ENCODE data around the gene CPNE5.
"Not testable (repeated sequence)": the region's sequence is repeated elsewhere in the genome, so short reads cannot be mapped to it uniquely, and the experiment has no call there.

Gene CPNE5

DNA sequence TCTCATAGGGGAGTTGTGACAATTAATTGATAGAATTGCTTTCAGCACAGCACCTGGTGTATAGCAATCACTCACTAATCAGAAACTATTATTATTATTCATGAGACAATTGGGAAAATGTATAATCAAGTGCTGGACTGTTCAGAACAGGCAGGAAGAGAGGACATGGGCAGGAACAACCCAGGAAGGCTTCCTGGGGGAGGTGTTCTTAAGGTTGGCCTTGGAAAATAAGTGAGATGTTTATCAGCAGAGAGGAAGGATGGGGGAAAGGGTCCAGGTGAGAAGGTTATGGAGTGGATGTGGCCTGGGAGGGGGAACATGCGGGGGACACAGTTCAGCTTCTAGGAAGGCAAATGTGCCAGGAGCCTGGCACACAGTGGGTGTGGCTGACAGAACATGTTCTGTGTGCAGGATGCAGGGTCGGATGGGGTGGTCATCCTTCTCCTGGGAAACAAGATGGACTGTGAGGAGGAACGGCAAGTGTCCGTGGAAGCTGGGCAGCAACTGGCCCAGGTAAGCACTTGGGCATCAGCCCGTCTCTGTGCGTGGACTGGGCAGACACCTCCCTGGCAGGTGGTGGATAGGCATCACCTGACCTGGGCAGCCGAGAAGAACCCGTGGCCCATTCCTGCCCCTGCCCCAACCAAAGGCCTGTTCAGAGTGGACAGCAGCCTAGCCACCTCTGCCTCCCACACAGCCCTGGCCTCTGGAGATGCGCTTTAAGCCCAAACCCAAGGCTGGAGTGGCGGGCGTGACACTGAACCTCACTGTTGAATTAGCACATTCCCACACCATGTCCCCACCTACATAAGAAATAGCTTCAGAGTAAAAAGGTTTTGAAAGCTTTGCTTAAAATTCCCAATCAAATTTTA is 110.7 kb downstream of the CPNE5 start:
- DNase-seq: no peak
- no peaks in the 10 kb centered on the region for H3K9me3 ChIP-seq (ENCODE audit: control extremely low read depth in 1 of 5, control insufficient read depth in 4 of 5, insufficient read depth in 2 of 5, low read depth in 1 of 5, low read length in 4 of 5)
- no peaks in the 10 kb centered on the region for H3K27me3 ChIP-seq (replicated peaks in 2 of 5; ENCODE audit: control insufficient read depth in 4 of 5, insufficient read depth in 5 of 5, low read length in 4 of 5)
- POLR2A ChIA-PET: no interaction called here
- peaks cover 0 to 10% (median 2%) of the 10 kb centered on the region in 4 experiments for H3K36me3 ChIP-seq (ENCODE audit: control insufficient read depth in 4 of 4, insufficient read depth in 4 of 4, low read length in 3 of 4)
- H3K4me3 ChIP-seq (ENCODE audit: control insufficient read depth in 1 of 7, extremely low read depth in 1 of 7, insufficient read depth in 4 of 7, low read depth in 2 of 7, low read length in 6 of 7): no peak overlapping the region
- no peak overlapping the region for H3K27ac ChIP-seq (ENCODE audit: insufficient read depth in 1 of 2, low read depth in 1 of 2, low read length in 2 of 2, poor library complexity in 1 of 2, severe bottlenecking in 2 of 2)
- CTCF ChIA-PET: interaction anchor here (0.6 to 1.6 kb wide), 5 partner anchors 18 to 104 kb away, joined by 3 to 5 read pairs (median 3); no protein-coding TSS in a partner anchor
- H3K4me1 ChIP-seq (ENCODE audit: control extremely low read depth in 1 of 4, control insufficient read depth in 4 of 4, insufficient read depth in 4 of 4, low read length in 3 of 4): peaks cover 0 to 11% (median 0%) of the 10 kb centered on the region in 4 experiments
- WGBS (ENCODE audit: insufficient coverage): 96% methylated on average over 9 of the region's 11 CpGs

- Histone ChIP-seq H3K9me3 (ENCODE audit: control extremely low read depth in 1 of 5, control insufficient read depth in 4 of 5, insufficient read depth in 2 of 5, low read depth in 1 of 5, low read length in 4 of 5) (no peaks in the 10 kb centered on the region), H3K4me3 (ENCODE audit: control insufficient read depth in 1 of 7, extremely low read depth in 1 of 7, insufficient read depth in 4 of 7, low read depth in 2 of 7, low read length in 6 of 7) (no peak overlapping the region), H3K36me3 (ENCODE audit: control insufficient read depth in 4 of 4, insufficient read depth in 4 of 4, low read length in 3 of 4) (peaks cover 0 to 10% (median 2%) of the 10 kb centered on the region in 4 experiments), H3K27ac (ENCODE audit: insufficient read depth in 1 of 2, low read depth in 1 of 2, low read length in 2 of 2, poor library complexity in 1 of 2, severe bottlenecking in 2 of 2) (no peak overlapping the region), H3K27me3 (replicated peaks in 2 of 5; ENCODE audit: control insufficient read depth in 4 of 5, insufficient read depth in 5 of 5, low read length in 4 of 5) (no peaks in the 10 kb centered on the region), H3K4me1 (ENCODE audit: control extremely low read depth in 1 of 4, control insufficient read depth in 4 of 4, insufficient read depth in 4 of 4, low read length in 3 of 4) (peaks cover 0 to 11% (median 0%) of the 10 kb centered on the region in 4 experiments)
- POLR2A ChIA-PET: no interaction called here
- DNase-seq: peak in 1 of 3 donors; percentile 8
- 96% methylated on average over 7 of the region's 7 CpGs for WGBS (ENCODE audit: insufficient coverage)
- CTCF ChIA-PET: interaction anchor here (0.6 to 4.3 kb wide), 5 partner anchors 17 to 103 kb away, joined by 3 to 13 read pairs (median 3); no protein-coding TSS in a partner anchor
Measured at GRCh38 chr6:36727505-36728021, 111.7 kb downstream of the CPNE5 start.

DNA sequence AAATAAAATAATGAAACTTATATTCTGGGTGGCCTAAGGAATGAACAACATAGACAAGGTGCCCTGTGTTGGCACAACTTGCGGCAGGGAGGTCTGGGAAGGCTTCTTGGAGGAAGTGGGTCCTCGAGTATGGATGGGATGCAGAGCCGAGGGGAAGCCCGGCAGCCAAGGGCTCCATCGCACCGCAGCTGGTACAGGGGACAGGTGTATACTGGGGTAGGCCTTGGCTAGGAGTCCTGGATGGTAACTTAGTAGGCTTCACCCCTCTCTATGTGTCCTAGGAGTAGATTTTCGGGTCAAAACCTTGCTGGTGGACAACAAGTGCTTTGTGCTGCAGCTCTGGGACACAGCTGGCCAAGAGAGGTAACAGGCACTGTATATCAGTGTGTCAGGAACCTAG is 113.7 kb downstream of the CPNE5 start:
- H3K9me3 ChIP-seq (ENCODE audit: control extremely low read depth in 1 of 5, control insufficient read depth in 4 of 5, insufficient read depth in 2 of 5, low read depth in 1 of 5, low read length in 4 of 5): no peaks in the 10 kb centered on the region
- no peak overlapping the region for H3K4me3 ChIP-seq (ENCODE audit: control insufficient read depth in 1 of 7, extremely low read depth in 1 of 7, insufficient read depth in 4 of 7, low read depth in 2 of 7, low read length in 6 of 7)
- no peak for DNase-seq
- POLR2A ChIA-PET: no interaction called here
- CTCF ChIA-PET: interaction anchor here (1.1 to 4.8 kb wide), 4 partner anchors 33 to 109 kb away, joined by 4 to 27 read pairs (median 8); partner anchors contain the start of gene CDKN1A
- H3K27me3 ChIP-seq (replicated peaks in 2 of 5; ENCODE audit: control insufficient read depth in 4 of 5, insufficient read depth in 5 of 5, low read length in 4 of 5): no peaks in the 10 kb centered on the region
- no peak overlapping the region for H3K27ac ChIP-seq (ENCODE audit: insufficient read depth in 1 of 2, low read depth in 1 of 2, low read length in 2 of 2, poor library complexity in 1 of 2, severe bottlenecking in 2 of 2)
- peaks cover 0 to 17% (median 0%) of the 10 kb centered on the region in 4 experiments for H3K4me1 ChIP-seq (ENCODE audit: control extremely low read depth in 1 of 4, control insufficient read depth in 4 of 4, insufficient read depth in 4 of 4, low read length in 3 of 4)
- 100% methylated on average over 3 of the region's 7 CpGs for WGBS (ENCODE audit: insufficient coverage)
- peaks cover 0 to 6% (median 0%) of the 10 kb centered on the region in 4 experiments for H3K36me3 ChIP-seq (ENCODE audit: control insufficient read depth in 4 of 4, insufficient read depth in 4 of 4, low read length in 3 of 4)

GRCh38 chr6:36724514-36725390 is 114.5 kb downstream of the CPNE5 start:
- peaks cover 0 to 7% (median 0%) of the 10 kb centered on the region in 4 experiments for H3K36me3 ChIP-seq (ENCODE audit: control insufficient read depth in 4 of 4, insufficient read depth in 4 of 4, low read length in 3 of 4)
- no peak overlapping the region for H3K27ac ChIP-seq (ENCODE audit: insufficient read depth in 1 of 2, low read depth in 1 of 2, low read length in 2 of 2, poor library complexity in 1 of 2, severe bottlenecking in 2 of 2)
- no peaks in the 10 kb centered on the region for H3K9me3 ChIP-seq (ENCODE audit: control extremely low read depth in 1 of 5, control insufficient read depth in 4 of 5, insufficient read depth in 2 of 5, low read depth in 1 of 5, low read length in 4 of 5)
- CTCF ChIA-PET: interaction anchor here (0.7 to 4.8 kb wide), 19 partner anchors 8 to 114 kb away, joined by 3 to 27 read pairs (median 3); partner anchors contain the start of genes CDKN1A and RAB44
- H3K27me3 ChIP-seq (replicated peaks in 2 of 5; ENCODE audit: control insufficient read depth in 4 of 5, insufficient read depth in 5 of 5, low read length in 4 of 5): no peaks in the 10 kb centered on the region
- H3K4me1 ChIP-seq (ENCODE audit: control extremely low read depth in 1 of 4, control insufficient read depth in 4 of 4, insufficient read depth in 4 of 4, low read length in 3 of 4): peaks cover 0 to 17% (median 0%) of the 10 kb centered on the region in 4 experiments
- POLR2A ChIA-PET: no interaction called here
- peak; percentile 47 to 61 (median 50) for DNase-seq
- H3K4me3 ChIP-seq (ENCODE audit: control insufficient read depth in 1 of 7, extremely low read depth in 1 of 7, insufficient read depth in 4 of 7, low read depth in 2 of 7, low read length in 6 of 7): no peak overlapping the region
- WGBS (ENCODE audit: insufficient coverage): 83% methylated on average over 11 of the region's 13 CpGs

DNA sequence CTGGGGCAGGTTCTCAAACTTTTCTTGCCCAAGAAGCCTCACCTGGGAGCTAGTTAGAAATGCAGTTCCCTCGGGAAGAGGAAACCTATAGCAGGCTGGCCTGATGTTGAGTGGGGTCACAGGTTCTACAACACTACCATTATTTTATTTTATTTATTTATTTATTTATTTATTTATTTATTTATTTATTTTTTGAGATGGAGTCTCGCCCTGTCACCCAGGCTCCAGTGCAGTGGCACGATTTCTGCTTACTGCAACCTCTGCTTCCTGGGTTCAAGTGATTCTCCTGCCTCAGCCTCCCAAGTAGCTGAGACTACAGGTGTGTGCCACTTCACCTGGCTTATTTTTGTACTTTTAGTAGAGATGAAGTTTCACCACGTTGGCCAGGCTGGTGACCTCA is 115.3 kb downstream of the CPNE5 start:
- H3K27me3 ChIP-seq (replicated peaks in 2 of 5; ENCODE audit: control insufficient read depth in 4 of 5, insufficient read depth in 5 of 5, low read length in 4 of 5); DNase-seq; H3K9me3 ChIP-seq (ENCODE audit: control extremely low read depth in 1 of 5, control insufficient read depth in 4 of 5, insufficient read depth in 2 of 5, low read depth in 1 of 5, low read length in 4 of 5); H3K27ac ChIP-seq (ENCODE audit: insufficient read depth in 1 of 2, low read depth in 1 of 2, low read length in 2 of 2, poor library complexity in 1 of 2, severe bottlenecking in 2 of 2); H3K4me3 ChIP-seq (ENCODE audit: control insufficient read depth in 1 of 7, extremely low read depth in 1 of 7, insufficient read depth in 4 of 7, low read depth in 2 of 7, low read length in 6 of 7): not testable (repeated sequence)
- WGBS (ENCODE audit: insufficient coverage): 100% methylated on average over 1 of the region's 4 CpGs
- ChIA-PET CTCF (interaction anchor here (1.0 to 4.8 kb wide), 16 partner anchors 9 to 113 kb away, joined by 3 to 27 read pairs (median 4); partner anchors contain the start of gene RAB44), POLR2A (interaction anchor here (0.5 kb wide), 1 partner anchor 67 kb away, joined by 3 read pairs; no protein-coding TSS in a partner anchor)
- Histone ChIP-seq H3K4me1 (ENCODE audit: control extremely low read depth in 1 of 4, control insufficient read depth in 4 of 4, insufficient read depth in 4 of 4, low read length in 3 of 4) (peaks cover 0 to 17% (median 0%) of the 10 kb centered on the region in 4 experiments), H3K36me3 (ENCODE audit: control insufficient read depth in 4 of 4, insufficient read depth in 4 of 4, low read length in 3 of 4) (peaks cover 0 to 11% (median 0%) of the 10 kb centered on the region in 4 experiments)

DNA sequence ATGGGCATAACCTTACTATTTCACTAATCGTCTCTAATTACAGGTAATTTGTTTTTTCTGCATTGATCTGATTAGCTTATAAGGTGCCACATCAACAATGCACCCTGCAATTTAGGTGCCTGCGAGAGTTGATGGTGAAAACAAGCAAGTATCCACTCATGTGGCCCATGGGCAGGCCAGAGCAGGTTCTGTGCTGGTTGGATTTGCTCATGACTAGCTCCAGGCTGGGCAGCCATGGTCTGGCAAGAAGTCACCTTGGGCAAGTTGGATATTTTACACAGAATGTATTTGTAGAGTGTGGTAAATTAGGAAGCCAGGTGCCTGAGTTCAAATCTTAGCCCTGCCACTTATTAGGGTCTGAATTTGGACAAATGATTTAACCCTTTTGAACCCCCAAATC is 116.4 kb downstream of the CPNE5 start:
- WGBS (ENCODE audit: insufficient coverage): 100% methylated on average over 2 of the region's 2 CpGs
- CTCF ChIA-PET: interaction anchor here (1.0 to 4.8 kb wide), 9 partner anchors 10 to 107 kb away, joined by 3 to 27 read pairs (median 4); no protein-coding TSS in a partner anchor
- POLR2A ChIA-PET: no interaction called here

More for the DNA sequence above, 116.4 kb downstream of the CPNE5 start:
- no peak for DNase-seq
- Histone ChIP-seq H3K4me1 (ENCODE audit: control extremely low read depth in 1 of 4, control insufficient read depth in 4 of 4, insufficient read depth in 4 of 4, low read length in 3 of 4) (peaks cover 0 to 12% (median 0%) of the 10 kb centered on the region in 4 experiments), H3K27me3 (replicated peaks in 2 of 5; ENCODE audit: control insufficient read depth in 4 of 5, insufficient read depth in 5 of 5, low read length in 4 of 5) (no peaks in the 10 kb centered on the region), H3K36me3 (ENCODE audit: control insufficient read depth in 4 of 4, insufficient read depth in 4 of 4, low read length in 3 of 4) (peaks cover 0 to 14% (median under 1%) of the 10 kb centered on the region in 4 experiments), H3K27ac (ENCODE audit: insufficient read depth in 1 of 2, low read depth in 1 of 2, low read length in 2 of 2, poor library complexity in 1 of 2, severe bottlenecking in 2 of 2) (no peak overlapping the region), H3K9me3 (ENCODE audit: control extremely low read depth in 1 of 5, control insufficient read depth in 4 of 5, insufficient read depth in 2 of 5, low read depth in 1 of 5, low read length in 4 of 5) (no peaks in the 10 kb centered on the region), H3K4me3 (ENCODE audit: control insufficient read depth in 1 of 7, extremely low read depth in 1 of 7, insufficient read depth in 4 of 7, low read depth in 2 of 7, low read length in 6 of 7) (no peak overlapping the region)
